OCI-LY3 (cell line): ENCODE results near the gene IGSF11.

Experiments
- H2AFZ ChIP-seq: fragments of 200-600, 300-600 bp; shearing (Covaris generic); 2 replicates; pipeline ENCODE4 v1.6.0; 2014; ENCODE audit warnings: antibody characterized with exemption, low read depth, low read length
- H3K27ac ChIP-seq: fragments of 200-600, 300-600 bp; sonication (generic); 2 replicates; pipeline ENCODE4 v1.5.1; 2014; ENCODE audit warnings: mild to moderate bottlenecking, low read length, moderate library complexity, mixed read lengths
- H3K27me3 ChIP-seq: fragments of 200-600, 300-600 bp; sonication (generic); 2 replicates; pipeline ENCODE4 v1.6.1; 2014; ENCODE audit warnings: low read depth, low read length, mixed read lengths
- H3K36me3 ChIP-seq: fragments of 200-600, 300-600 bp; sonication (generic); replicated peaks from 2 replicates; pipeline ENCODE3; 2014; ENCODE audit warnings: low read depth, low read length, mixed read lengths
- H3K4me1 ChIP-seq: fragments of 300-600, 200-600 bp; sonication (generic); 2 replicates; pipeline ENCODE4 v1.6.1; 2014; ENCODE audit warnings: low read length, mixed read lengths
- H3K4me2 ChIP-seq: fragments of 200-600, 300-600 bp; sonication (generic); 2 replicates; pipeline ENCODE4 v1.6.1; 2014; ENCODE audit warnings: low read length, mixed read lengths
- H3K4me3 ChIP-seq: fragments of 300-600, 200-600 bp; sonication (generic); 2 replicates; pipeline ENCODE4 v1.5.1; 2014; ENCODE audit warnings: antibody characterized with exemption, mild to moderate bottlenecking, low read length, moderate library complexity
- H3K79me2 ChIP-seq: fragments of 300-600, 200-600 bp; shearing (Covaris generic); 2 replicates; pipeline ENCODE4 v1.6.1; 2014; ENCODE audit warnings: mild to moderate bottlenecking, low read length, mixed read lengths
- H3K9ac ChIP-seq: fragments of 300-600, 200-600 bp; shearing (Covaris generic); 2 replicates; pipeline ENCODE4 v1.6.0; 2014; ENCODE audit warnings: mild to moderate bottlenecking, low read length, moderate library complexity
- H3K9me3 ChIP-seq: fragments of 200-600, 300-600 bp; shearing (Covaris generic); 2 replicates; pipeline ENCODE4 v1.6.1; 2014; ENCODE audit warnings: low read length, mixed read lengths; ENCODE audit not compliant: insufficient read depth
- H4K20me1 ChIP-seq: fragments of 200-600, 300-600 bp; sonication (generic); 2 replicates; pipeline ENCODE4 v1.6.1; 2016; ENCODE audit warnings: low read length, mixed read lengths; ENCODE audit not compliant: insufficient read depth
- EZH2phosphoT487 ChIP-seq: fragments of 200-600 bp; shearing (Covaris generic); IDR thresholded peaks from 2 replicates; pipeline ENCODE4 v1.6.1; 2018; ENCODE audit warnings: antibody characterized with exemption, mixed run types, low read depth
- TF ChIP-seq, protein P1 (sequence below): fragments of 200-600, 300-600 bp; sonication (generic); IDR thresholded peaks from 2 replicates; pipeline ENCODE4 v1.5.1; 2014; ENCODE audit warnings: antibody characterized with exemption, low read length, low read depth

IGSF11 gene

DNA sequence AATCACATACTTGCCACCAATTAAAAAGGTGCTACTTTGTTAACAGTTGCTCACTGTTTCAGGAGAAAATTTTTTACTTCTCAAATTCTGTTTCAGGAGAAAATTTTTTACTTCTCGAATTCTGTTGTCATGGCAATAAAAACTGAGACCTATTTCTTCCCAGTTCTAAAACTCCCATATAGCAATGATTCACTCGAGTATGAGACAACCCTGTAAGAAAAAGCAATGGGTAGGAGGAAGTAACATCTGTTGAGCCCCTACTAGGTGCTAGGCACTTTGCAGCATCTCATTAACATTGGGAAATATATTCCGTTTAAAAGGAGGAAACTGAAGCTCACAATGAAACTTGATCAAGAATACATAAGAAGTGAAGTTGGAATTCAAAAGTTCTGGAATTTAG is 35.1 kb upstream of the IGSF11 start:
- no peaks in the 10 kb centered on the region for H3K9me3 ChIP-seq
- no peaks in the 10 kb centered on the region for H4K20me1 ChIP-seq
- H3K27me3 ChIP-seq: no peaks in the 10 kb centered on the region
- no peak overlapping the region for H3K9ac ChIP-seq
- no peak overlapping the region for H2AFZ ChIP-seq
- H3K36me3 ChIP-seq: no peaks in the 10 kb centered on the region
- H3K27ac ChIP-seq: no peak overlapping the region
- H3K4me1 ChIP-seq: peaks cover 9% of the 10 kb centered on the region
- H3K4me2 ChIP-seq: peak overlapping the region; percentile 8; the same call in 1 of the 2 replicates
- TF ChIP-seq, protein P1, sequence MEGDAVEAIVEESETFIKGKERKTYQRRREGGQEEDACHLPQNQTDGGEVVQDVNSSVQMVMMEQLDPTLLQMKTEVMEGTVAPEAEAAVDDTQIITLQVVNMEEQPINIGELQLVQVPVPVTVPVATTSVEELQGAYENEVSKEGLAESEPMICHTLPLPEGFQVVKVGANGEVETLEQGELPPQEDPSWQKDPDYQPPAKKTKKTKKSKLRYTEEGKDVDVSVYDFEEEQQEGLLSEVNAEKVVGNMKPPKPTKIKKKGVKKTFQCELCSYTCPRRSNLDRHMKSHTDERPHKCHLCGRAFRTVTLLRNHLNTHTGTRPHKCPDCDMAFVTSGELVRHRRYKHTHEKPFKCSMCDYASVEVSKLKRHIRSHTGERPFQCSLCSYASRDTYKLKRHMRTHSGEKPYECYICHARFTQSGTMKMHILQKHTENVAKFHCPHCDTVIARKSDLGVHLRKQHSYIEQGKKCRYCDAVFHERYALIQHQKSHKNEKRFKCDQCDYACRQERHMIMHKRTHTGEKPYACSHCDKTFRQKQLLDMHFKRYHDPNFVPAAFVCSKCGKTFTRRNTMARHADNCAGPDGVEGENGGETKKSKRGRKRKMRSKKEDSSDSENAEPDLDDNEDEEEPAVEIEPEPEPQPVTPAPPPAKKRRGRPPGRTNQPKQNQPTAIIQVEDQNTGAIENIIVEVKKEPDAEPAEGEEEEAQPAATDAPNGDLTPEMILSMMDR: no peak
- TF ChIP-seq EZH2phosphoT487: no peak
- H3K4me3 ChIP-seq: no peak overlapping the region
- H3K79me2 ChIP-seq: no peaks in the 10 kb centered on the region

DNA sequence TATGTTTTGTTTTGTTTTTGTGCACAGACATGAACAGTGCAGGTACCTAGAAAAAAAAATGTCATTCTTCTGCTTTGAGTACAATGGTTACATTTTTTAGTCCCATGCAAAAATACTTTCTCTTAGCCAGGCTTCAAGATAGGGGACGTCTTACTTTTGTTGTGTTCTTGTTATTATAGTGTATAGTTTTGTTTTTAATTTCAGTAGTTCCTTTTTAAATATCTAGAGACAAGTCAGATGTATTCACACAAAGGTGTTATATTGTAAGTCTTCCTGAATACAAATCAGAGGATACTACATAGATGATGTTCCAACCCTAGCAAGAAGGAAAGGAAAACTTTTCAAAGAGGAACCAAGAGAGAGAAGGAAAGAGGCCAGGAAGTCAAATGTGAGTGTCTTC is 28.8 kb upstream of the IGSF11 start:
- H3K79me2 ChIP-seq: no peaks in the 10 kb centered on the region
- no peaks in the 10 kb centered on the region for H3K4me1 ChIP-seq
- no peaks in the 10 kb centered on the region for H3K9me3 ChIP-seq
- H3K27ac ChIP-seq: no peak overlapping the region
- TF ChIP-seq, protein P1: no peak
- no peak for TF ChIP-seq EZH2phosphoT487
- H3K27me3 ChIP-seq: 0 out of 2 replicates have a peak, but pooled peaks cover 4% of the 10 kb centered on the region
- no peak overlapping the region for H3K4me2 ChIP-seq
- H3K36me3 ChIP-seq: no peaks in the 10 kb centered on the region
- H4K20me1 ChIP-seq: no peaks in the 10 kb centered on the region
- no peak overlapping the region for H3K9ac ChIP-seq
- no peak overlapping the region for H2AFZ ChIP-seq
- H3K4me3 ChIP-seq: no peak overlapping the region

DNA sequence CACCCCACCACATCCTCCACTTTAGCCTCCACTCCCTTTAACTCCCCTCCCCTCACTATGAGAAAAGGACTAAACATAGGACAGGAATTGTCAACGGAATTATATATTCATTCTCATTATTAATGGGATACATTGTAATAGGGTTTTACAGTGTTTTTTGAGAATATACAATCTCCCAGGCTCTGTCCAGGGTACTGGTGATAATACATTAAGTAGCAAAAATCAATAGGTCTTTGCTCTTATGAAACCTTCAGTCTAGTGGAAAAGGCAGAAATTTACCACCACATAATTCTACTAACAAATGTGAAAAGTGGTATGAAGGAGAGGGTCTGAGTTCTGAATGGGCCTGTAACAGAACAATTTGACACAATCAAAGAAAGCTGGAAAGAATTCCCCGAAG is 28.2 kb upstream of the IGSF11 start:
- Histone ChIP-seq H3K79me2 (no peaks in the 10 kb centered on the region), H3K27ac (no peak overlapping the region), H3K4me3 (no peak overlapping the region), H4K20me1 (no peaks in the 10 kb centered on the region), H3K9ac (no peak overlapping the region), H2AFZ (no peak overlapping the region), H3K36me3 (no peaks in the 10 kb centered on the region), H3K9me3 (no peaks in the 10 kb centered on the region), H3K27me3 (0 out of 2 replicates have a peak, but pooled peaks cover 4% of the 10 kb centered on the region), H3K4me1 (no peaks in the 10 kb centered on the region), H3K4me2 (no peak overlapping the region)
- no peak for TF ChIP-seq EZH2phosphoT487
- TF ChIP-seq, protein P1: no peak

DNA sequence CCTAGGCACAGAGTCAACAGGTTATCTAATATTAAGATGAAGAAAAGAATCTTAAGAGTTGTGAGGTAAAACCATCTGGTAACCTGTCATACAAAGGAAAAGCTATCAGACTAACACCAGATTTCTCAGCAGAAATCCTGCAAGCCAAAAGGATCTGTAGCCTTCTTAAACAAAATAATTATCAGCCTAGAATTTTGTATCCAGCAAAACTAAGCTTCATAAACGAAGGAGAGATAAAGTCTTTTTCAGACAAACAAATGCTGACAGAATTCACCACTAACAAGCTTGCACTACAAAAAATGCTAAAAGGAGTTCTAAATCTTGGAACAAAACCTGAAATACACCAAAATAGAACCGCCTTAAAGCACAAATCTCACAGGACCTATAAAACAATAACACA is 9.9 kb upstream of the IGSF11 start:
- Histone ChIP-seq H3K4me3 (no peak overlapping the region), H3K36me3 (no peaks in the 10 kb centered on the region), H3K4me2 (no peak overlapping the region), H3K79me2 (no peaks in the 10 kb centered on the region), H3K9me3 (no peaks in the 10 kb centered on the region), H3K4me1 (no peaks in the 10 kb centered on the region), H3K9ac (no peak overlapping the region), H3K27ac (no peak overlapping the region), H3K27me3 (no peaks in the 10 kb centered on the region), H4K20me1 (no peaks in the 10 kb centered on the region), H2AFZ (no peak overlapping the region)
- TF ChIP-seq, protein P1: no peak
- TF ChIP-seq EZH2phosphoT487: no peak
